ENCODE measurements around the gene CDH11. TPM values are rescaled to one million over a fixed set of nuclear protein-coding genes. Genes with fewer than 3 reads are reported as not detected.
A peak's percentile ranks its signal among the peaks of the same experiment; 100 is the strongest.

CDH11 gene
- total and polyA plus RNA-seq, 2 experiments from 2014 or later: 3.5 to 19.6 TPM

DNA sequence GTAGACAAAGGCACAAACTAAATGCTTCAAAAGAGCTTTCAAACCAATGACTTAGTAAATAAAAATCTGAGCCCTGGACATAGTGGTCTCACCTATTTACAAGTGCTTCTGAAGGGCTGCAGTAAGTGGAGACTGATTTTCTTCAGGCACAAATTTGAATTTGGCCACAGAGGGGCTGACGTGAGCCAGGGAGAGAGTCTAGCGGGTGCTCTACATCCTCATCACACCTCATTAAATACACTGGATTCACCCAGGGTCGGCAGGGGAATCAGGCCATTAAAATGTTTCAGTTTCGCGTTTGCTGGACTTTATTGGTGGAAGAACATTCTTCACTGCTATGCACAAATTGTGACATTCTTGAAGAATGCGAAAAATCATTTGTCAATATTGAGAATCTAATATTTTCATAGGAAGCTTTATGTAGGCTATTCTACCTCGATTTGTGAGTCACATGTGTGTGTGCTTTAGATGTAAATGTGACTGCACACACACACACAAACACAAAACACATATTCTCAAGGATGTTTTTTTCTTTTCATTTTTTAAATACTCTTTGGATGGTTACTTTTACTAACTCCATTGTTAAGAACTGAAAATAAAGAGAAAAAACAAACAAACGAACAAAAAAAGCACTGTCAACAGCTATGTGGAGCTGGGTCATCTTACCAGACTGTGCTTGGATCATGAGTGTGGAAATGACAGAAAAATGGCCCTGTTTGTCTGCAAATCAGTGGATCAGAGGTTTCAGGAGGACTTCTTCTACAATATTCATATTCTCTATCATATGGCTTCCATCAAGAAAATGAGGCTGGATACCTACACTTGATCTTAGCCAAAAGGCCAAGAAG lies 58.9 kb downstream of the CDH11 start:
- Mint-ChIP-seq H3K36me3 (ENCODE audit: low read depth) (no peaks in the 10 kb centered on the region), H3K9me3 (no peaks in the 10 kb centered on the region; the same call in 2 of the 3 replicates), H3K27ac (no peak overlapping the region), H3K27me3 (ENCODE audit: insufficient read depth, low read depth, poor library complexity) (no peaks in the 10 kb centered on the region), H3K4me1 (peaks cover 3% of the 10 kb centered on the region), H3K4me3 (no peak overlapping the region)
- TF ChIP-seq, protein P1, sequence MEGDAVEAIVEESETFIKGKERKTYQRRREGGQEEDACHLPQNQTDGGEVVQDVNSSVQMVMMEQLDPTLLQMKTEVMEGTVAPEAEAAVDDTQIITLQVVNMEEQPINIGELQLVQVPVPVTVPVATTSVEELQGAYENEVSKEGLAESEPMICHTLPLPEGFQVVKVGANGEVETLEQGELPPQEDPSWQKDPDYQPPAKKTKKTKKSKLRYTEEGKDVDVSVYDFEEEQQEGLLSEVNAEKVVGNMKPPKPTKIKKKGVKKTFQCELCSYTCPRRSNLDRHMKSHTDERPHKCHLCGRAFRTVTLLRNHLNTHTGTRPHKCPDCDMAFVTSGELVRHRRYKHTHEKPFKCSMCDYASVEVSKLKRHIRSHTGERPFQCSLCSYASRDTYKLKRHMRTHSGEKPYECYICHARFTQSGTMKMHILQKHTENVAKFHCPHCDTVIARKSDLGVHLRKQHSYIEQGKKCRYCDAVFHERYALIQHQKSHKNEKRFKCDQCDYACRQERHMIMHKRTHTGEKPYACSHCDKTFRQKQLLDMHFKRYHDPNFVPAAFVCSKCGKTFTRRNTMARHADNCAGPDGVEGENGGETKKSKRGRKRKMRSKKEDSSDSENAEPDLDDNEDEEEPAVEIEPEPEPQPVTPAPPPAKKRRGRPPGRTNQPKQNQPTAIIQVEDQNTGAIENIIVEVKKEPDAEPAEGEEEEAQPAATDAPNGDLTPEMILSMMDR (conservative IDR thresholded peaks at IDR 0.05; ENCODE audit: low read depth in 2 of 2): 0 out of 4 replicates have a peak, but pooled peaks of 1 of the 2 experiments have one; percentile 6
- TF ChIP-seq ZNF331 (CRISPR knock-in tag; IDR thresholded peaks at IDR 0.05; ENCODE audit: low read depth): no peak
- no peaks in the 10 kb centered on the region for H3K79me2 ChIP-seq (replicated peaks; ENCODE audit: insufficient read depth)
- H3K9me2 ChIP-seq (ENCODE audit: insufficient read depth): no peaks in the 10 kb centered on the region
- H3K4me2 ChIP-seq: no peak overlapping the region
- H3K27me3 ChIP-seq (ENCODE audit: insufficient read depth): no peaks in the 10 kb centered on the region
- H3K4me3 ChIP-seq: no peak overlapping the region
- no peaks in the 10 kb centered on the region for H3F3A ChIP-seq (replicated peaks; ENCODE audit: low read depth)
- no peaks in the 10 kb centered on the region for H3K36me3 ChIP-seq (ENCODE audit: insufficient read depth)
- H2AFZ ChIP-seq: no peak overlapping the region
- no peak overlapping the region for H3K27ac ChIP-seq (ENCODE audit: low read depth)
- no peak for DNase-seq (ENCODE audit: low spot score)
- no peaks in the 10 kb centered on the region for H4K20me1 ChIP-seq (replicated peaks; ENCODE audit: insufficient read depth)
- no peaks in the 10 kb centered on the region for H3K4me1 ChIP-seq (ENCODE audit: insufficient read depth)
- ATAC-seq: no peak

DNA sequence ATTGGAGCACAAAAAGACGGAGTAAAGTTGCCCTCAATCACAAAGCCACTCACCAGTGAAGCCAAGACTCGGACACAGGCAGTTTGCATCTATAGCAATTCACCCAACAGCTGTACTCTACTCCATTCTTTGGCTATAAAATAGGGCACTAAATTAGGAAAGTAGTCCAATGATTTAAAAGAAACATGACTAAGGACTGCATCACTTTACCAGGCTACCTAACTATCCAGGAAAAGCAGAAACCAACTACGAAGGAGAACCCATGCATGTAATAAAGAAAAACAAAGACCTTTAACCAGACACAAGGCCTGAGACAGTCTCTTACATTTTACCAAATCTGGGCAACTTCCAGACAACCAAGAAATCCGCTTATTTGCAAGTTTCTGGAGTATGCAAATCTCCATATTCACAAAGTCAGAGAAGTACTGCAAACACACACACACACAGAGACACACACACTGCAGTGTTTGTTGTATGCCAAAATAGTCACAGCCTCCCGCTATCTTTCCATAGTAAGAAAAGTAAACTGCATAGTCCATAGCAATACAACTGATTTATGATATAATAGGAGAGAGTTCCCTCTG lies 59.8 kb downstream of the CDH11 start:
- DNase-seq (ENCODE audit: low spot score) (no peak), ATAC-seq (no peak)
- Mint-ChIP-seq H3K4me1 (peaks cover 3% of the 10 kb centered on the region; the same call in 2 of the 3 replicates), H3K9me3 (no peaks in the 10 kb centered on the region; the same call in 2 of the 3 replicates), H3K27ac (no peak overlapping the region), H3K27me3 (ENCODE audit: insufficient read depth, low read depth, poor library complexity) (no peaks in the 10 kb centered on the region), H3K36me3 (ENCODE audit: low read depth) (no peaks in the 10 kb centered on the region), H3K4me3 (no peak overlapping the region)
- H3K27ac ChIP-seq (ENCODE audit: low read depth): no peak overlapping the region
- no peaks in the 10 kb centered on the region for H3F3A ChIP-seq (replicated peaks; ENCODE audit: low read depth)
- no peaks in the 10 kb centered on the region for H3K4me1 ChIP-seq (ENCODE audit: insufficient read depth)
- no peak overlapping the region for H2AFZ ChIP-seq
- no peak overlapping the region for H3K4me2 ChIP-seq
- H3K79me2 ChIP-seq (replicated peaks; ENCODE audit: insufficient read depth): no peaks in the 10 kb centered on the region
- no peaks in the 10 kb centered on the region for H3K27me3 ChIP-seq (ENCODE audit: insufficient read depth)
- H3K4me3 ChIP-seq: no peak overlapping the region
- no peaks in the 10 kb centered on the region for H3K36me3 ChIP-seq (ENCODE audit: insufficient read depth)
- H3K9me2 ChIP-seq (ENCODE audit: insufficient read depth): no peaks in the 10 kb centered on the region
- H4K20me1 ChIP-seq (replicated peaks; ENCODE audit: insufficient read depth): no peaks in the 10 kb centered on the region
- TF ChIP-seq, protein P1 (conservative IDR thresholded peaks at IDR 0.05; ENCODE audit: low read depth in 2 of 2): no peak
- TF ChIP-seq, protein P2, sequence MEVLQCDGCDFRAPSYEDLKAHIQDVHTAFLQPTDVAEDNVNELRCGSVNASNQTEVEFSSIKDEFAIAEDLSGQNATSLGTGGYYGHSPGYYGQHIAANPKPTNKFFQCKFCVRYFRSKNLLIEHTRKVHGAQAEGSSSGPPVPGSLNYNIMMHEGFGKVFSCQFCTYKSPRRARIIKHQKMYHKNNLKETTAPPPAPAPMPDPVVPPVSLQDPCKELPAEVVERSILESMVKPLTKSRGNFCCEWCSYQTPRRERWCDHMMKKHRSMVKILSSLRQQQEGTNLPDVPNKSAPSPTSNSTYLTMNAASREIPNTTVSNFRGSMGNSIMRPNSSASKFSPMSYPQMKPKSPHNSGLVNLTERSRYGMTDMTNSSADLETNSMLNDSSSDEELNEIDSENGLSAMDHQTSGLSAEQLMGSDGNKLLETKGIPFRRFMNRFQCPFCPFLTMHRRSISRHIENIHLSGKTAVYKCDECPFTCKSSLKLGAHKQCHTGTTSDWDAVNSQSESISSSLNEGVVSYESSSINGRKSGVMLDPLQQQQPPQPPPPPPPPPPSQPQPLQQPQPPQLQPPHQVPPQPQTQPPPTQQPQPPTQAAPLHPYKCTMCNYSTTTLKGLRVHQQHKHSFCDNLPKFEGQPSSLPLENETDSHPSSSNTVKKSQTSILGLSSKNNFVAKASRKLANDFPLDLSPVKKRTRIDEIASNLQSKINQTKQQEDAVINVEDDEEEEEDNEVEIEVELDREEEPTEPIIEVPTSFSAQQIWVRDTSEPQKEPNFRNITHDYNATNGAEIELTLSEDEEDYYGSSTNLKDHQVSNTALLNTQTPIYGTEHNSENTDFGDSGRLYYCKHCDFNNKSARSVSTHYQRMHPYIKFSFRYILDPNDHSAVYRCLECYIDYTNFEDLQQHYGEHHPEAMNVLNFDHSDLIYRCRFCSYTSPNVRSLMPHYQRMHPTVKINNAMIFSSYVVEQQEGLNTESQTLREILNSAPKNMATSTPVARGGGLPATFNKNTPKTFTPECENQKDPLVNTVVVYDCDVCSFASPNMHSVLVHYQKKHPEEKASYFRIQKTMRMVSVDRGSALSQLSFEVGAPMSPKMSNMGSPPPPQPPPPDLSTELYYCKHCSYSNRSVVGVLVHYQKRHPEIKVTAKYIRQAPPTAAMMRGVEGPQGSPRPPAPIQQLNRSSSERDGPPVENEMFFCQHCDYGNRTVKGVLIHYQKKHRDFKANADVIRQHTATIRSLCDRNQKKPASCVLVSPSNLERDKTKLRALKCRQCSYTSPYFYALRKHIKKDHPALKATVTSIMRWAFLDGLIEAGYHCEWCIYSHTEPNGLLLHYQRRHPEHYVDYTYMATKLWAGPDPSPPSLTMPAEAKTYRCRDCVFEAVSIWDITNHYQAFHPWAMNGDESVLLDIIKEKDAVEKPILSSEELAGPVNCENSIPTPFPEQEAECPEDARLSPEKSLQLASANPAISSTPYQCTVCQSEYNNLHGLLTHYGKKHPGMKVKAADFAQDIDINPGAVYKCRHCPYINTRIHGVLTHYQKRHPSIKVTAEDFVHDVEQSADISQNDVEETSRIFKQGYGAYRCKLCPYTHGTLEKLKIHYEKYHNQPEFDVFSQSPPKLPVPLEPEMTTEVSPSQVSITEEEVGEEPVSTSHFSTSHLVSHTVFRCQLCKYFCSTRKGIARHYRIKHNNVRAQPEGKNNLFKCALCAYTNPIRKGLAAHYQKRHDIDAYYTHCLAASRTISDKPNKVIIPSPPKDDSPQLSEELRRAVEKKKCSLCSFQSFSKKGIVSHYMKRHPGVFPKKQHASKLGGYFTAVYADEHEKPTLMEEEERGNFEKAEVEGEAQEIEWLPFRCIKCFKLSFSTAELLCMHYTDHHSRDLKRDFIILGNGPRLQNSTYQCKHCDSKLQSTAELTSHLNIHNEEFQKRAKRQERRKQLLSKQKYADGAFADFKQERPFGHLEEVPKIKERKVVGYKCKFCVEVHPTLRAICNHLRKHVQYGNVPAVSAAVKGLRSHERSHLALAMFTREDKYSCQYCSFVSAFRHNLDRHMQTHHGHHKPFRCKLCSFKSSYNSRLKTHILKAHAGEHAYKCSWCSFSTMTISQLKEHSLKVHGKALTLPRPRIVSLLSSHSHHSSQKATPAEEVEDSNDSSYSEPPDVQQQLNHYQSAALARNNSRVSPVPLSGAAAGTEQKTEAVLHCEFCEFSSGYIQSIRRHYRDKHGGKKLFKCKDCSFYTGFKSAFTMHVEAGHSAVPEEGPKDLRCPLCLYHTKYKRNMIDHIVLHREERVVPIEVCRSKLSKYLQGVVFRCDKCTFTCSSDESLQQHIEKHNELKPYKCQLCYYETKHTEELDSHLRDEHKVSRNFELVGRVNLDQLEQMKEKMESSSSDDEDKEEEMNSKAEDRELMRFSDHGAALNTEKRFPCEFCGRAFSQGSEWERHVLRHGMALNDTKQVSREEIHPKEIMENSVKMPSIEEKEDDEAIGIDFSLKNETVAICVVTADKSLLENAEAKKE (CRISPR knock-in tag; IDR thresholded peaks at IDR 0.05): no peak
- TF ChIP-seq ZNF114 (CRISPR knock-in tag; IDR thresholded peaks at IDR 0.05) (no peak), STAT1 (IDR thresholded peaks at IDR 0.05; ENCODE audit: unreplicated experiment) (no peak), JUNB (IDR thresholded peaks at IDR 0.05; ENCODE audit: unreplicated experiment) (no peak), CREB1 (CRISPR knock-in tag; IDR thresholded peaks at IDR 0.05; ENCODE audit: low read depth) (no peak), EZH2phosphoT487 (IDR thresholded peaks at IDR 0.05; ENCODE audit: unreplicated experiment) (no peak), ZNF331 (CRISPR knock-in tag; IDR thresholded peaks at IDR 0.05; ENCODE audit: low read depth) (no peak), EZH2 (IDR thresholded peaks at IDR 0.05; ENCODE audit: low read depth, unreplicated experiment) (no peak)
